Limb (tissue), 2 donors: ENCODE data around the gene KLHL17.
A peak's percentile ranks its signal among the peaks of the same experiment; 100 is the strongest.
"Not testable (repeated sequence)": the region's sequence is repeated elsewhere in the genome, so short reads cannot be mapped to it uniquely, and the experiment has no call there.

Experiments
- DNase-seq, 2 donors: peaks; one replicate each; pipeline ENCODE4 v3.0.0-alpha.2; 2016; ENCODE audit errors: extremely low spot score in 2 of 2

KLHL17 gene

DNA sequence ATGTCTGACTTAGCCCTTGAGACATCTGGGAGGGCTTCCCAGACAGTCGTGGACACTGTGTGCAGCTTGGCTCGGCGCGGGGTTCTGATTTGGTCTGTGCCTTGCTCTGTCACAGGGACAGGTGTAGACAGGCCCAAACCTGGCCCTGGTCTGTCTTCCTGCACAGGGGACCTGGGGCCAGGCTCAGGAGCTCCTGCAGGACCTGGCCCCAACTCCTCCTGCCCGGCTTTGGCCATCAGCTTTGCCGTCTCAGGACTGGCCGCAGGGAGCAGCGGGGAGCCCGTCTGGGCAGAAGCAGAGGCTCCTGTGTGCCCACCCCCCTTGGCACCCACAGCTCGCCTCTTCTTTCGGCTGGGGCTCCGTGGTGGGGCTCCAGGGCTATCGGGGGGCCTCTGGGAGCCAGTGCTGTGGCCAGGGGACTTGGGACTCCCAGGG, 19.8 kb downstream of the KLHL17 start:
- peak in 1 of 2 donors; percentile 32 for DNase-seq

DNA sequence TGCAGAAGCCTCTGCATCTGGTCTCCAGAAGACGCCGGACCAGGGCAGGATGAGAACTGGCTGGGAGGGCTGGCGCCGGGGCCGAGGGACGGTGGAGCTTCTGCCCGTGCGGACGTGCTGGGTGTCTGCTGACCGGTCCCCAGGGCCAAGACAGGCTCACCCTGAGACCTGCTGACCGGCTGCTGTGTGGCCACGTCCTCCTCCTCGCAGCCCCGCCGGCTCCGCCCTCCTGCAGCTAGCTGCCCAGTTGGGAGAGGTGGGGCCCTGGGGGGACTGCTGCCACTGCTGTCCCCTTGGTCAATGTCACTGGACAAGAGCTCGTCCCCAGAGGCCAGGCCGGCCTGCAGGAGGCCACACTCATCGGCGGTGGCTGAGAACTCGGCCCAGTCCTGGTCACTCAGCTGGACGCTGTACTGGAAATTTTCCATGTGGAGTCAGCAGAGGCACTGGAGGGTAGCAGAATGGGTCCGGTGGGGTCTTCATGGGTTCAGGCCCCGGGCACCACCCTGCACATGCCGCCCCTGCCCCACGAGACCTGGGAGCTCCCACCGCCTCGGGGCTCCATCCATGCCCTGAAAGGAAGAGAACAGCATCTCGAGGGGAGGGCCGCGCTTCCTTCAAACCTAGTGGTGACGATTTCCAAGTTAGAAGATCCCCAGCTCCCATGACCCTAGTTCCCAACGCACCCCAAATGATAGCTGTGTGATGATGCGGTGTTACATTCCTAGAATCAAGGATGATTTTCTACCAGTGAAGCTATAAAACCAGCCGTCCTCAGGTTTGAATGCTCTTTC, 20.4 kb downstream of the KLHL17 start:
- DNase-seq, result no peak

DNA sequence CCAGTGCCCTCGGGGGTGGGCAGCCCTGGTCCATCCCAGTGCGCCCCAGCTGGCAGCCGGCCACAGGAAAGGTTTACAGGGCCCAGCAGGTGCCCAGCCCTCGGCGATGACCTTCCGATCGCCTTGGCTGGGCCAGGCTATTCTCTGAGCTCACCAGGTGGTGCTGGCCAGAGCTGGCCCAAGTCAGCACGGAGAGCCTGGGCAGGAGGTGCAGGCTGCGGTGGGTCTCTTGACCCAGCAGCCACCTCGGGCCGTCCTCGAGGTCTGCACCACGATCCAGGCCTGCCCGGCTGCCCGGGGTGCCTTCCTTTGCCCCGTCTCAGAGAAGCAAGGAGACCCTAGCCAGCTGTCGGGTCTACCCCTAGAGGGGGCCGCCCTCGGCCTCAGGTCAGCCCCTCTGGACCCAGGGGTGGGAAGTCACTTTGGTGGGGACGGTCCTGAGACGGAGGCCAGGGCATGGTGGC, 21.1 kb downstream of the KLHL17 start:
- DNase-seq, result no peak

DNA sequence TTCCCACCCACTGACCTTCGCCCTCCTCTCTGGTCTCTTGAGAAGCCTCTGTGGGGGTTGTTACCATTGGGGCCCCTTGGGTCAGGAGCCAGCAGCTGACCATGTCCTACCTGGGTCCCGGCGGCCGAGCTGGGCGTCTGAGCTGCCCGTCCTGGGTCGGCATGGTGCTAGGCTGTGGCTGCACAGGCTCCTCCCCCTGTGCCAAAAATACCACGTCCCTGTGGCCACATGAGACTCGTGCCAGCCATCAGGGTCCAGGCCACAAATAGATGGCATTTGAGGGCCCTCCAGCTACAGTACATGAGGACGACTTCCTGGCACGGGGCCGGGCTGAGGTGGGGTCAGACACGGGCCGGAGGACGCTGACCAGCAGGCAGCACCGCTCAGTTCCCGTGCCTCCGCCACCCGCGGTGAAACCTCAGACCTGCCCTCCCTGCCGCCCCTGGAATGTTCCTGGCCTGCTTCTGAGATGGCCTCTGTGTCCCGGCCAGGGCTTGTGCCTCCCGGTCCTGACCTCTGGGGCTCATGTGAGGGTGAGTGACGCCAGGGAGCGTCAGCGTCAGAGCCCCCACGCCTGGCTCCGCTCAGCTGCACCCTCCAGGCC, 21.7 kb downstream of the KLHL17 start, which contains the start of gene PERM1:
PERM1 (minus strand) TSS at position 139 of the 604 bp plus-strand sequence. CDS start 1,064 bp downstream, outside the sequence.
- peak in 1 of 2 donors; percentile 29 for DNase-seq

DNA sequence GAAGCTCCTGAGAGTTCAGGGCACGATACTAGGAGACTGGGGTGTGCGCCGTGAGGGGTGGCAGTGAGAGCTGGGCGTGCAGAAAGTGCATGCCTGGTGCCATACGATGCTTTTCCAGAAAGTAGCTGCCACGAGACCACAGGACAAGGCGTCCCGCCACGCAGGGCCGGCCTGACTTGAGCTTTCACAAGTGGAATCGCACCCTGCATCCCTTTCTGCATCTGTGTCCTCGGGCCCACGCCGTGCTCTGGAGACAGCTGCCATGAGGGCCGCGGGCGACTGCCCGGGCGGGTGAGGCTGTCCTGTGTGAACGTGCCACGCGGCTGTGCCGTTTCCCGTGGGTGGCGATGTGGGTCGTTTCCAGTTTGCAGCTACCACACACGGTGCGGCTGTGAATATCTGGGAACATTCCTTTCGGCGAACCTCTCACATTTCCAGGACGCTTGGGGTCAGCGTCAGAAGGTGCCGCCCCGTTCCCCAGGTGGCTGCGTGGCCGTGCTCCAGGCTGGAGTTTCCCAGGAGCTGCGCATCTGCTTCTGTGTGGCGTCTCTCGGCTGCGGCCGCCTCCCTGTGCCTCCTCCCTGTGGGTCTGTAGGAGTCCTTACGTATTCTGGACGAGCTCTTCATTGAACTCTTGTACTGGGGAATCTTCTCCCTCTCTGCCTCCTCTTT, 22.5 kb downstream of the KLHL17 start:
- no peak for DNase-seq

DNA sequence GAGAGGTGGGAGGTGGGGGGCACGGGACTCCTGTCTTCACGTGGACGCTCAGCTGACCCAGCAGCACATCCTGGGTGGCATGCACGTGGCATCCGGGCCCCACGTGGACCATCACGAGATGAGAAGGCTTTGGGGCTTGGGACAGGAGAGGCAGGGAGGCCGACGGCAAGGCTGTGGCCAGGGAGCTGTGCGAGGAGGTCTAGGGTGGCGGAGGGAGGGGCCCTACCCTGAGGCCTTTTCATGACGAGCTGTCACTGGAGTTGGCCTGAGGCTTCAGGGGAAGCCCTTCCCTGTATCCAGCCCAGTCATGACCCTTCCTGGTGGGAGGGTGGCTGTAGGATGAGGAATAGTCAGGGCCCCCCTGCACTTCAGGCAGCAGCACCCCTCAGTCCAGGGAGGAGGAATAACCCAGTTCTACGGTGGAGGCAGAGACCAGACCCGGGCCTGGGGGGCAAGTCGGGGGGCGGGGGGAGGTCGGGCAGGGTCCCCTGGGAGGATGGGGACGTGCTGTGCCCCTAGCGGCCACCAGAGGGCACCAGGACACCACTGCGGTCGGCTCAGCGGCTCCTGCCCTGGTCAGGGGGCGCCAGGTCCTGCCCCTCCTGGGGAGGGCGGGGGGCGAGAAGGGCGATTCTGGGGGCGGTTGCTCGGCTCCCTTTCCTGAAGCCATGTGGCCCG, 23.6 kb downstream of the KLHL17 start:
- DNase-seq, result peak; percentile 32 to 83

DNA sequence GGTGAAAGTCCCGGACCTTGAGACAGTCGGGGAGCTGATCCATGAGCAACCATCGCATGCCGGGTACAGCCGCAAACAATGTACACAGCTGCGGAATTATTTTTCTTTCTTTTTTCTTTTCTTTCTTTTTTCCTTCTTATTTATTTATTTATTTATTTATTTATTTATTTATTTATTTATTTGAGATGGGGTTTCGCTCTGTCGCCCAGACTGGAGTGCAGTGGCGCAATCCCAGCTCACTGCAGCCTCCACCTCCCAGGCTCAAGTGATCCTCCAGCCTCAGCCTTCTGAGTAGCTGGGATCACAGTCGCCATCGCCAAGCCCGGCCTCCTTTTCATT, 24.1 kb downstream of the KLHL17 start:
- DNase-seq, result no peak

DNA sequence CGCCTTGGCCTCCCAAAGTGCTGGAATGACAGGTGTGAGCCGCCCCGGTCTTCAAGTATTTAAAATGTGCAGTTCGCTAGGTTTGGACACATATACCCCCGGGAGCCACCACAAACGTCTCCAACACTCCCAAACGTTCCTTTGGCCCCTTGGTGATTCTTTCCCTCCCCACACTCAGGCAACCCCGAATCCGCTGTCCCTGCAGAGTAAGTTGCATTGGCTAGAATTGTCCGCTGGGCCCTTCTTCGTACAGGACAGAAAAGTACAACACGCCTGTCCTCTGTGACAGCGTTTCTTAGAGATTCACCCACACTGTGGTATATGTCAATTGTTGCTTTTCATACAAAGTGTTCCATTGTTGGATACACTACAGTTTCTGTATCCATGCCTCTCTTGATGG, 24.7 kb downstream of the KLHL17 start:
- DNase-seq, result no peak

DNA sequence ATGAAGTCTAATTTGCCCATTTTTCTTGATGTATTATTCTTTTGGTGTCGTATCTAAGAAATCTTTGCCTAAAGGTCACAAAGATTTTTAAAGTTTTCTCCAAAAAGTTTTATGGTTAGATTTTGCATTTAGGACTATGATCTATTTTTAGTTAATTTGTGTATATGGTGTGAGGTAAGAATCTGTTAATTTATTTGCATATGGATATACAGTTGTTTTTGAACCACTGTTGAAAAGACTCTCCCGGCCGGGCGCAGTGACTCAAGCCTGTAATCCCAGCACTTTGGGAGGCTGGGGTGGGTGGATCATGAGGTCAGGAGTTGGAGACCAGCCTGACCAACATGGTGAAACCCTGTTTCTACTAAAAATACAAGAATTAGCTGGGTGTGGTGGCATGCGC, 27.7 kb downstream of the KLHL17 start:
- not testable (repeated sequence) for DNase-seq

DNA sequence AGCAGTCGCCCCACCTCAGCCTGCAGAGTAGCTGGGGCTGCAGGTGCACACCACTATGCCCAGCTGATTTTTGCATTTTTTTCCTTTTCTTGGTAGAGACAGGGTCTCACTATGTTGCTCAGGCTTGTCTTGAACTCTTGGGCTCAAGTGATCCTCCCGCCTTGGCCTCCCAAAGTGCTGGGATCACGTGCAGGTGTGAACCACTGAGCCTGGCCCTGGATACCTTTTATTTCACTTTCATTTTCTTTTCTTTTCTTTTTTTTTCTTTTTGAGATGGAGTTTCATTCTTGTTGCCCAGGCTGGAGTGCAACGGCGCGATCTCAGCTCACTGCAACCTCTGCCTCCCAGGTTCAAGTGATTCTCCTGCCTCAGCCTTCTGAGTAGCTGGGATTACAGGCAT, 30.9 kb downstream of the KLHL17 start:
- DNase-seq, result not testable (repeated sequence)

DNA sequence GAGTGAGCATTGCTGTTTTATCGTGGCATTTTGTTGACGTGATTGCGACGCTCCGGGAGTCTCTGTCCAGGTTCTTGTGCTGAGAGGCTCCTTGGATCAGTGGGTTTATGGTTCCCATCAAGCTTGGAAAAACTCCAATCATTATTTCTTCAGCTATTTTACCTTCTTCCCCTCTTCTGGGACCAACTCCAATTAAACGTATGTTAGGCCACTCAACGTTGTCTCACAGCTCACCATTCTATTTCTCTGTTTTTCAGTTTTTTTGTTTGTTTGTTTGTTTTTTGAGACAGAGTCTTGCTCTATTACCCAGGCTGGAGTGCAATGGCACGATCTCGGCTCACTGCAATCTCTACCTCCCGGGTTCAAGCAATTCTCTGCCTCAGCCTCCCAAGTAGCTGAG, 31.5 kb downstream of the KLHL17 start:
- no peak for DNase-seq

DNA sequence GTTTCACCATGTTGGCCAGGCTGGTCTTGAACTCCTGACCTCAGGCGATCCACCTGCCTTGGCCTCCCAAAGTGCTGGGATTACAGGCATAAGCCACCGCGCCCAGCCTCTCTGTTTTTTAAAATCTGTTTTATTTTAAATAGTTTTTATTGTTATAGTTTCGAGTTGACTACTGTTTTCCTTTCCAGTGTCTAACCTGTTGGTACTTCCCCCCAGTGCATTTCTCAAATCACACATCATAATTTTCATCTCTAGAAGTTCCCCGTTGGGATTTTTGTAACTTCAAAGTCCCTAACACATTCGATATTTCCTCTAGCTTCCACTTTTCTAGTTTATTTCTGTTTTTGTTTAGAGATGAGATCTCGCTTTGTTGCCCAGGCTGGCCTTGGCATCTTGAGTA, 32.0 kb downstream of the KLHL17 start:
- DNase-seq, result no peak

DNA sequence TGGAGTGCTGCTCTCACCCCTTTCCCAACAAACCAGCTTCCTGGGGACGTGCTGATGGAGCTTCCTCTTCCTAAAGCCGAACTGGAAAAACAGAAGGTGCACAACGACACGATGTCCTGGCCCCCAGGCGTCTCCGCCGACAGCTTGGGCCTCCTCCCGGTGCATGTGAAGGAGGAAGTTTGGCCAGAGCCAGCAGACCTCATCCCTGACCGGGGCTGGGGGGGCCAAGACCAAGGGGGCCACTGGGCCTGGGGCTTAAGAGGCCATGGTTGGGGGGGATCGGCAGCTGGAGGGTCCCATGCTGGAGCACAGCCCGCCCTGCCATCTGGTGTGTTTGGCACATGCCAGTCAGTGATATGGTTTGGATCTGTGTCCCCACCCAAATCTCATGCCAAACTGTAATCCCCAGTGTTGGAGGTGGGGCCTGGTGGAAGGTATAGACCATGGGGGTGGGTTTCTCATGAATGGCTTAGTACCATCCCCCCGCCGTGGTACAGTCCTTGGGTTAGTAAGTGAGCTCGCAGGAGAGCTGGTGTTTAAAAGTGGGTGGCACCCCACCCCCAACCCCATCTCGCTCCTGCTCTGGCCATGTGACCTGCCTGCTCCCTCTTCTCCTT, 33.1 kb downstream of the KLHL17 start:
- DNase-seq, result no peak

DNA sequence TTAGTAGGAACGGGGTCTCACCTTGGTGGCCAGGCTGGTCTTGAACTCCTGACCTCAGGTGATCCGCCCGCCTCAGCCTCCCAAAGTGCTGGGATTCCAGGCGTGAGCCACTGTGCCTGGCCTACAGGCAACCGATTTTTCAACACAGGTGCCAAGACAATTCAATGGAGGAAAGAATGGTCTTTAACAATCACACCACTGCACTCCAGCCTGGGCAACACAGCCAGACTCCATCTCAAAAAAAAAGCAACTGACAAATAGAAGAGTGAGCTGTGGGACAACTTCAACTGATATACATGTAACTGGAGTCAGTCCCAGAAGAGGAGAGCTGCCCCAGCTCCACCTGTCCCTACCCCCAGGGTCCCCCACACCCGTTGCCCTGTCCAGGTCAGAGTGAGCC, 34.2 kb downstream of the KLHL17 start:
- not testable (repeated sequence) for DNase-seq

DNA sequence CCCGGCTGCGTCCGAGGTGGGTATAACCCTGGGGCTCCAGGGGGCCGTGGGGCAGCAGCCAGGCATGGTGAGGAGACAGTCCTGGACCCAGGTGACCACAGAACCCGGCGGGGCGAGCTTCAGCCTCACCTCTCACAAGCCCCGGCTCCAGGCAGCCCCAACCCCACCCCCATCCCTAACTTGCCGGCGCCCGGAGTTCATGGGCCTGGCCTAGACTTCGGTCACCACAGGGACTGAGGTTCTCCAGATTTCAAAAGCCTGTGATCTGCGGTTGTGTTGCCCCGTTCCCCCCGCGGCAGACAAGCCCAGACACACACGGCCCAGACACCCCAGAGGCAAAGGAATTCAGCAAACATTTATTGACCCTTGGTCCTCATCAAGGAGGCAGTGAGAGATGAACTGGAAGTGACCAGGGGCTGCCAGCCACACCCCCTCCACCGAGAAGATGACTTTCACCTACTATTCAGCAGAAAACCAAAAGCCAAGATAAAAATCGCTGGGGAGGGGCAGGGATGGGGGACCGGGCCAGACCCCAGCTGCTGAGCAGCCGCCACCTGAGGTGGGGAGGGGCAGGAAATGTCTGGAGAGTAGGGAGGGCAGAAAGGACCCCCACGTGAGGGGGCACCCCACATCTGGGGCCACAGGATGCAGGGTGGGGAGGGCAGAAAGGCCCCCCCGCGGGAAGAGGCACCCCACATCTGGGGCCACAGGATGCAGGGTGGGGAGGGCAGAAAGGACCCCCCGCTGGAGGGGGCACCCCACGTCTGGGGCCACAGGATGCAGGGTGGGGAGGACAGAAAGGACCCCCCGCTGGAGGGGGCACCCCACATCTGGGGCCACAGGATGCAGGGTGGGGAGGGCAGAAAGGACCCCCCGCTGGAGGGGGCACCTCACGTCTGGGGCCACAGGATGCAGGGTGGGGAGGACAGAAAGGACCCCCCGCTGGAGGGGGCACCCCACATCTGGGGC, 35.6 kb downstream of the KLHL17 start:
- peak in 1 of 2 donors; percentile 35 for DNase-seq

DNA sequence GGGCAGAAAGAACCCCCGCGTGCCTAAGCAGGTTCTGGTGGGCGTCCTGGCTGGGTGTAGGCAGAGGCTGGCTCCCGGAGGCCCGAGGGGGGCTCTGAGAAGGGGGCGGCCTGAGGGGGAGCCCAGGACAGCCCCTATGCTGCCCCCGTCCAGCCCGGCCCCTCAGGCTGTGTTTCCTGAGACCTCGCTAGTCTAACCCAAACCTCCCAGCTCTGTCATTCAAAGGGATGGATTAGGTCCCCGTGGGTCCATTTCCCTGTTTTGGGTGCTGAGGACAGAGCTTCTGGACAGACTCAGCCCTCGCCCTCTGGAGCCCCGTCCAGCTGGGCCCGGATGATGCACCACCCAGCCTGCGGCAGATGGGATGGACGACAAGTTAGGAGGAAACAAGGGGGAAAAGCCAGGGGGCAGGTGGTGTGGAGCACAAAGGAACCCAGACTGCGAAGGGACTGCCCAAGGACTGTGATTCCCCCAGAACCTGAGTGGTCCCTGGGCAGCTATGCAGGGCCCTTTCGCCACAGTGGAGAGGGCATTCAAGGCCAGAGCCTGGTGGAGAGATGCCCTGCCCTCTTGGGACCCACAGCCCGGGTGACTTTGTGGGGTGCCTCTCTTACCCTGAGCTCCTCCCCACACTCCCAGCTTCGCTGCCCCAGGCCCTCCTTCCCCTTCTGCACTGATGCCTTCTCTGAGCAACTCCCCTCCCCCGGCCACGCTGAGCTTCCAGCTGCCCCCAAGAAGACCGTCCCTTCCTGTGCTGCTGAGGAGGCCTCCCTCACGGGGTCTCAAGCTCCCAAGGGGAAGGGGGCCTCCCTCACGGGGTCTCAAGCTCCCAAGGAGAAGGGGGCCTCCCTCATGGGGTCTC, 36.7 kb downstream of the KLHL17 start:
- peak in 1 of 2 donors; percentile 39 for DNase-seq

DNA sequence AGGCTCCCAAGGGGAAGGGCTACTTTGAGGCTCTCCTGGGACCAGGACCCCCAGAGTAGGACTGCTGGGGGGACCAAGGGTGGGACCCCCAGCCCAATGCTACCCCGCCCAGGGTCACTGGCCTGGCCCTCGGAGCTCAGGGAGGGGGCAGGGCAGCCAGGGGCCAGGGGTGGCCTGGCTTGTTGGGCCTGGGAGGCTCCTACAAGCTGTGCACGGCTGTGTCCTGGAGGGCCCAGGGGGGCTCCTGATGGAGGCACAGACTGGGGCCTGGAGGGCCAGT, 37.3 kb downstream of the KLHL17 start:
- DNase-seq, result no peak

DNA sequence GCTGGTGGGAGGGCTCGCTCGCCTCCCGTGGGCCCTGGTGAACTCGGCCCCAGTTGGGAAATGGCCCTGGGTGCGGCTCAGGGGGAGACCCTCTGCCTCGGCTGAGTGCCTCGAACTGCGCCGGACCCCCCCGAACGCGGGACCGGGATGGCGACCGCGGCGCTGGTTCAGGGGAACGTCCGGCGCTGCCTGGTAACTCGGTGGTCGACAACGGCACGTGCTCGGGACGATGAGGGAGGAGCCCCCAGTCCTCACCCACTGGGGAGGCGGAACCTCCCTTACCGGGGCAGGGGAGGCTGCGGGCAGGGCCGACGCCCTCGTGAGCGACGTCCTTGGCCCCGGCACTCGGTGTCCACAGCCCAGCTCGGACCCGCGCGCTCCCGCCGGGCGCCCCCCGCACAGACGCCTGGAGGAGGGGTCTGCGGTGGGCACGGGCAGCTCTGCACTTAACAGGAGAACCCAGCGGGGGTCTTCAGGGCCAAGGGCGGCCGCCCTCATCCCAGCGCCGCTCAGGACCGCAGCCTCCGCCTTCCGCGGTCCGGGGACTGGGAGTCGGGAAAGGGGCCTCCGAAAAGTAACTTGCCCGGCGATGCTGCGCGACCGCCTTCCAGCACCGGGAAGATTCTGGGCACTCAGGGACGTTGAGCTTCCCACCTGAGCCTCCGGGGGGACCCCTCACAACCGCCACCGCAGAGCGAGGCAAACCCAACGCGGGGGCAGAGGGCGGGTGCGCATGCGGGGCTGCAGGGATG, 37.8 kb downstream of the KLHL17 start:
- peak in 1 of 2 donors; percentile 46 for DNase-seq

DNA sequence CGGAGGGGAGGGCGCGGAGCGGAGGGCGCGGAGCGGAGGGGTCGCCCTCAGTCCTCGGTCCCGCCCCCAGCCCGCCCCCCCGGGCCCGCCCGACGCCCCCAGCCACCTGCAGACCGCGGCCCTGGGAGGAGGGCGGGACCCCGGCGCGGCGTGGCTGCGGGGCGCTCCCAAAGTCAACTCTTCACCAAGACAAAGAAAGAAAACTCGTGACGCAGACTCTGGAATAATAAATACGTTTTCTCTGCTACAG, 38.3 kb downstream of the KLHL17 start:
- peak in 1 of 2 donors; percentile 73 for DNase-seq
